ENCODE results near the gene KIAA1671. TPM values are rescaled to one million over a fixed set of nuclear protein-coding genes. Genes with fewer than 3 reads are reported as not detected.

The KIAA1671 gene
- total and polyA plus RNA-seq, 4 donors: 8.7 to 35.9 (median 19.1) TPM

DNA sequence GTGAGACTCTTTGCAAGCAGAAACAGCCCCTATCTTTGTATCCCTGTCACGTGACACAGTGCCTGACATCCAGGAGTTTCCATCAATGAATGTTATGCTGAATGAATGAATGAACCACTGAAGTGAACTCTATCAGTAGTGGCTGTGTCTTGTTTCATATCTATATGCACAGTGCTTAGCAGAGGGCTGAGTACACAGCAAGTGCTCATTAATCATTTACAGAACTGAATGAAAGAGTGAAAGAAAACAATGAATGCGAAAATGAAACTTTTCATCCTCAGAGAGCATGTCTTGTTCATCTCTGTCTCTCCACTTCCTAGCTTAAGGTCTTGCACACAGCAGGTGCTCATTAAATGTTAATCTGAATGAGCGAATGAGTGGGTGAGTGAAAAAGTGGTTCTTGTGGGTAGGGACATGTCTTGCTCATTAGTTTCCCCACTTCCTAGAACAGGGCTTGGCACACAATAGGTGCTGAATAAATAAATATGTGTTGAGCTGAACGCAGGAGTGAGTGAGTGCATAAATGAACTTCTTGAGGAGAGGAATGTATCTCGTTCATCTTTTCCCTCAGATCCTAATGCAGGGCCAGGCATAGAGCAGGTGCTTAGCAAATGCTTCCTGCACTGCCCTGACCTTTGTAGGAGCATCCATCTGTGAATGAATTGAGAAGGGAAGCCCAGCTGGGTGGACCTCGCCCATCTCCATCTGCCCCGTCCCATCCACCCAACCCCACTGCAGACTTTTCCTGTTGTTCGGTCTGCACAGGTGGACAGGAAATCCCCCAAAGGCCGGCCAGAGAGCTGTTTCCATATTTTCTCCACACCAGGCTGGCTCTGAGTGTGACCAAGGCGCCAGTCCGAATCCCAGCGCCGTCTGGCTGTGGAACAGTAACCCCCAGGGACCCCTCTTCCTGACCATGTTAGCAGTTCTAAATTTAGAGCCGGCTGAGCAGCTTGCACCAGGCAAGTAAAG, 133.7 kb downstream of the KIAA1671 start (continued):
- TF ChIP-seq FOXA1 (IDR thresholded peaks at IDR 0.05) (no peak), FOXA2 (IDR thresholded peaks at IDR 0.05) (peak; percentile 70), RAD21 (IDR thresholded peaks at IDR 0.05) (peak; percentile 7 to 51)
- TF ChIP-seq, protein P1, sequence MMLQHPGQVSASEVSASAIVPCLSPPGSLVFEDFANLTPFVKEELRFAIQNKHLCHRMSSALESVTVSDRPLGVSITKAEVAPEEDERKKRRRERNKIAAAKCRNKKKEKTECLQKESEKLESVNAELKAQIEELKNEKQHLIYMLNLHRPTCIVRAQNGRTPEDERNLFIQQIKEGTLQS (IDR thresholded peaks at IDR 0.05): no peak

DNA sequence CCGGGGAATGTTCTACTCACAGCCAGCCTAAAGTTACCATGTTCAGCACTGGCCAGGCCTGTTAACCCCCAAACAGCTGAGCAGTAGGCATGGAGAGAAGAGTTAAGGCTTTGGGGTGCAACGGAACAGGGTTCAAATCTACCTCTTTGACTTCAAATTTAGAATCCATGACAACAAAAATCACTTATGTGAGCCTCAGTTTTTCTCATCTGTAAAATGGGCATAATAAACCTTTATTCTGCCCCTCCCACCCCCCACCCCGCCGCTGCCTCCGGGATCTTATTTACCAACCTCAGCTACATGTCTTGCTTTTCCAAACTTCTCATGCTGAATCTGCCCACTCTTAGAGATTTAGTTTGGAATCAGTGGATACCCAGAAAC, 134.4 kb downstream of the KIAA1671 start:
- DNase-seq (ENCODE audit: low spot score): no peak
- H3K9me3 ChIP-seq (ENCODE audit: control insufficient read depth in 4 of 4, low read length in 3 of 4): no peaks in the 10 kb centered on the region
- H3K27ac ChIP-seq (ENCODE audit: low read depth in 1 of 2, low read length in 2 of 2): peak overlapping the region in 1 of 2 donors; percentile 8
- peaks cover 3 to 21% (median 18%) of the 10 kb centered on the region in 4 donors for H3K4me1 ChIP-seq (ENCODE audit: control insufficient read depth in 4 of 4, insufficient read depth in 4 of 4, low read length in 3 of 4)
- 76% methylated on average over 5 of the region's 5 CpGs for WGBS
- no peaks in the 10 kb centered on the region for H3K36me3 ChIP-seq (ENCODE audit: control insufficient read depth in 4 of 4, insufficient read depth in 3 of 4, low read depth in 1 of 4, low read length in 3 of 4)
- no peak overlapping the region for H3K9ac ChIP-seq (ENCODE audit: low read depth in 1 of 2, low read length in 2 of 2)
- no peak for TF ChIP-seq SP1 (IDR thresholded peaks at IDR 0.05)
- TF ChIP-seq NR2F2 (IDR thresholded peaks at IDR 0.05): no peak
- TF ChIP-seq TAF1 (conservative IDR thresholded peaks at IDR 0.05): no peak
- no peak for TF ChIP-seq RXRA (IDR thresholded peaks at IDR 0.05)
- TF ChIP-seq, protein P2, sequence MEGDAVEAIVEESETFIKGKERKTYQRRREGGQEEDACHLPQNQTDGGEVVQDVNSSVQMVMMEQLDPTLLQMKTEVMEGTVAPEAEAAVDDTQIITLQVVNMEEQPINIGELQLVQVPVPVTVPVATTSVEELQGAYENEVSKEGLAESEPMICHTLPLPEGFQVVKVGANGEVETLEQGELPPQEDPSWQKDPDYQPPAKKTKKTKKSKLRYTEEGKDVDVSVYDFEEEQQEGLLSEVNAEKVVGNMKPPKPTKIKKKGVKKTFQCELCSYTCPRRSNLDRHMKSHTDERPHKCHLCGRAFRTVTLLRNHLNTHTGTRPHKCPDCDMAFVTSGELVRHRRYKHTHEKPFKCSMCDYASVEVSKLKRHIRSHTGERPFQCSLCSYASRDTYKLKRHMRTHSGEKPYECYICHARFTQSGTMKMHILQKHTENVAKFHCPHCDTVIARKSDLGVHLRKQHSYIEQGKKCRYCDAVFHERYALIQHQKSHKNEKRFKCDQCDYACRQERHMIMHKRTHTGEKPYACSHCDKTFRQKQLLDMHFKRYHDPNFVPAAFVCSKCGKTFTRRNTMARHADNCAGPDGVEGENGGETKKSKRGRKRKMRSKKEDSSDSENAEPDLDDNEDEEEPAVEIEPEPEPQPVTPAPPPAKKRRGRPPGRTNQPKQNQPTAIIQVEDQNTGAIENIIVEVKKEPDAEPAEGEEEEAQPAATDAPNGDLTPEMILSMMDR (IDR thresholded peaks at IDR 0.05; ENCODE audit: low read depth, low read length, missing input control): no peak
- no peak for TF ChIP-seq HNF4G (IDR thresholded peaks at IDR 0.05)
- TF ChIP-seq HNF4A (conservative IDR thresholded peaks at IDR 0.05): no peak
- TF ChIP-seq FOXA1 (IDR thresholded peaks at IDR 0.05): no peak
- no peaks in the 10 kb centered on the region for H3K27me3 ChIP-seq (ENCODE audit: control insufficient read depth in 4 of 4, insufficient read depth in 4 of 4, low read length in 3 of 4)
- H3K4me3 ChIP-seq (ENCODE audit: low read depth in 1 of 3, low read length in 3 of 3): no peak overlapping the region

DNA sequence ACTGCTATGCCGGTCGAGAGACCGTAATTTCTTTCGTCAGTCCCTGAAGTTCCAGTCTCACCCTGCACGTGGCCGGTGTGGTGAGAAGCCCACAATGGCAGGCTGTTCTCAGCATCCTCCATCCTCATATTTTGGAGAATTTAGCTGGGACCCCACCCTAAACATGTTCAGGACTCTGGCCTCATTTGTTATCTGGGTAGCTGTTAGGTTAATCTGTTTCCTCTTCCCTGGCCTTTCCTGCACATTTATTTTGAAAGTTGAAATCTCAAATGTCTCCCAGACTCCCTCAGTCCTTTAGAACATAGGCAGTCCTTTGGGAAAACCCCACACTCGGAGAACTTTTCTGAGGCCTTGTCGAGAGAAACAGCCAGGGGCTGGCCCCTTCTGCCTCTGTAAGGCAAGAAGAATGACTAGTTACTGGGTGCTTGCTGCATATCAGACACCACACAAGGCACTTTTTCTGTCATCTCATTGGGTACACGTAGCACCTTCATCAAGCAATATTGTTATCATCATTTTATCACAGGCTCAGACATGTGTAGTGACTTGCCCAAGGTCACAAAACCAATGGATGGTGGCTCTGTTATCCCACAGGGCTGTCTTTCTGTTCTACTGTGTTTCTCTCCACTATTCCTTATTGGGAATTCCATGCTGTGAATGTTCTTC, 137.8 kb downstream of the KIAA1671 start:
- no peak overlapping the region for H3K27ac ChIP-seq (ENCODE audit: low read depth in 1 of 2, low read length in 2 of 2)
- no peaks in the 10 kb centered on the region for H3K36me3 ChIP-seq (ENCODE audit: control insufficient read depth in 4 of 4, insufficient read depth in 3 of 4, low read depth in 1 of 4, low read length in 3 of 4)
- DNase-seq (ENCODE audit: low spot score): no peak
- no peak overlapping the region for H3K4me3 ChIP-seq (ENCODE audit: low read depth in 1 of 3, low read length in 3 of 3)
- TF ChIP-seq FOXA1 (IDR thresholded peaks at IDR 0.05): no peak
- TF ChIP-seq NR2F2 (IDR thresholded peaks at IDR 0.05): peak; percentile 55
- no peak for TF ChIP-seq JUND (IDR thresholded peaks at IDR 0.05)
- TF ChIP-seq HNF4G (IDR thresholded peaks at IDR 0.05): no peak
- TF ChIP-seq FOXA2 (IDR thresholded peaks at IDR 0.05): no peak
- peaks cover 3 to 15% (median 14%) of the 10 kb centered on the region in 4 donors for H3K4me1 ChIP-seq (ENCODE audit: control insufficient read depth in 4 of 4, insufficient read depth in 4 of 4, low read length in 3 of 4)
- H3K9me3 ChIP-seq (ENCODE audit: control insufficient read depth in 4 of 4, low read length in 3 of 4): no peaks in the 10 kb centered on the region
- no peak overlapping the region for H3K9ac ChIP-seq (ENCODE audit: low read depth in 1 of 2, low read length in 2 of 2)
- no peaks in the 10 kb centered on the region for H3K27me3 ChIP-seq (ENCODE audit: control insufficient read depth in 4 of 4, insufficient read depth in 4 of 4, low read length in 3 of 4)
- WGBS: 86% methylated on average over 9 of the region's 9 CpGs

DNA sequence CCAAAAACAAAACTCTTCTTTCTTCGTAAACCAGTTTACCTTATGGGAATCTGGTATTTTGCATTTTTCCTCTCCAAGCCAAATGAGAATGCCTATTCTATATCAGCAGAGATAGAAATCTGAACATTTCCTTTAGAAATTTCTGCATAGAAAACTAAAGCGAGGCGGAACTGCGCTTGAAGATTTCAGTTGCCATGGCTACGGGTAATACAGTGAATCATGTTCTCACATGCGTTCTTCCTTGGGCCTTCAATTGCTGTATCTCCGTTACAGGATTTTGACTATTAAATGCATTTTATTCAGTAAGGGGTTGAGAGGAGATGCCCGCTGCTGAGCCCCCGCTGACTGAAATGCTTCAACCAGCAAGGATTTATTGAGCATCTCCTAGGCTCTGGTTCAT, 138.9 kb downstream of the KIAA1671 start:
- no peak overlapping the region for H3K9ac ChIP-seq (ENCODE audit: low read depth in 1 of 2, low read length in 2 of 2)

More for the DNA sequence above, 138.9 kb downstream of the KIAA1671 start:
- Histone ChIP-seq H3K27me3 (ENCODE audit: control insufficient read depth in 4 of 4, insufficient read depth in 4 of 4, low read length in 3 of 4) (no peaks in the 10 kb centered on the region), H3K36me3 (ENCODE audit: control insufficient read depth in 4 of 4, insufficient read depth in 3 of 4, low read depth in 1 of 4, low read length in 3 of 4) (no peaks in the 10 kb centered on the region), H3K4me3 (ENCODE audit: low read depth in 1 of 3, low read length in 3 of 3) (no peak overlapping the region), H3K9me3 (ENCODE audit: control insufficient read depth in 4 of 4, low read length in 3 of 4) (no peaks in the 10 kb centered on the region), H3K27ac (ENCODE audit: low read depth in 1 of 2, low read length in 2 of 2) (no peak overlapping the region), H3K4me1 (ENCODE audit: control insufficient read depth in 4 of 4, insufficient read depth in 4 of 4, low read length in 3 of 4) (peaks cover 2 to 4% (median 3%) of the 10 kb centered on the region in 4 donors)
- TF ChIP-seq, protein P2 (IDR thresholded peaks at IDR 0.05; ENCODE audit: low read depth, low read length, missing input control): no peak
- no peak for TF ChIP-seq GABPA (IDR thresholded peaks at IDR 0.05 in 1 of 2, conservative IDR thresholded peaks at IDR 0.05 in 1 of 2)
- no peak for TF ChIP-seq HNF4A (conservative IDR thresholded peaks at IDR 0.05)
- TF ChIP-seq, protein P3, sequence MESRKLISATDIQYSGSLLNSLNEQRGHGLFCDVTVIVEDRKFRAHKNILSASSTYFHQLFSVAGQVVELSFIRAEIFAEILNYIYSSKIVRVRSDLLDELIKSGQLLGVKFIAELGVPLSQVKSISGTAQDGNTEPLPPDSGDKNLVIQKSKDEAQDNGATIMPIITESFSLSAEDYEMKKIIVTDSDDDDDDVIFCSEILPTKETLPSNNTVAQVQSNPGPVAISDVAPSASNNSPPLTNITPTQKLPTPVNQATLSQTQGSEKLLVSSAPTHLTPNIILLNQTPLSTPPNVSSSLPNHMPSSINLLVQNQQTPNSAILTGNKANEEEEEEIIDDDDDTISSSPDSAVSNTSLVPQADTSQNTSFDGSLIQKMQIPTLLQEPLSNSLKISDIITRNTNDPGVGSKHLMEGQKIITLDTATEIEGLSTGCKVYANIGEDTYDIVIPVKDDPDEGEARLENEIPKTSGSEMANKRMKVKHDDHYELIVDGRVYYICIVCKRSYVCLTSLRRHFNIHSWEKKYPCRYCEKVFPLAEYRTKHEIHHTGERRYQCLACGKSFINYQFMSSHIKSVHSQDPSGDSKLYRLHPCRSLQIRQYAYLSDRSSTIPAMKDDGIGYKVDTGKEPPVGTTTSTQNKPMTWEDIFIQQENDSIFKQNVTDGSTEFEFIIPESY (IDR thresholded peaks at IDR 0.05): no peak
- TF ChIP-seq YY1 (IDR thresholded peaks at IDR 0.05): no peak
- no peak for DNase-seq (ENCODE audit: low spot score)
- 91% methylated on average over 9 of the region's 9 CpGs for WGBS

Measured in liver (tissue), 9 donors.